GM19467 (cell line): ENCODE data around the gene STARD3NL.
"Not testable (repeated sequence)": the region's sequence is repeated elsewhere in the genome, so short reads cannot be mapped to it uniquely, and the experiment has no call there.

Experiments
- ATAC-seq: cut with Tn5 transposase; IDR thresholded peaks from one replicate; pipeline ENCODE4 v1.9.1; 2021; ENCODE audit warnings: mild to moderate bottlenecking, moderate library complexity; ENCODE audit not compliant: unreplicated experiment

The STARD3NL gene, protein sequence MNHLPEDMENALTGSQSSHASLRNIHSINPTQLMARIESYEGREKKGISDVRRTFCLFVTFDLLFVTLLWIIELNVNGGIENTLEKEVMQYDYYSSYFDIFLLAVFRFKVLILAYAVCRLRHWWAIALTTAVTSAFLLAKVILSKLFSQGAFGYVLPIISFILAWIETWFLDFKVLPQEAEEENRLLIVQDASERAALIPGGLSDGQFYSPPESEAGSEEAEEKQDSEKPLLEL

DNA sequence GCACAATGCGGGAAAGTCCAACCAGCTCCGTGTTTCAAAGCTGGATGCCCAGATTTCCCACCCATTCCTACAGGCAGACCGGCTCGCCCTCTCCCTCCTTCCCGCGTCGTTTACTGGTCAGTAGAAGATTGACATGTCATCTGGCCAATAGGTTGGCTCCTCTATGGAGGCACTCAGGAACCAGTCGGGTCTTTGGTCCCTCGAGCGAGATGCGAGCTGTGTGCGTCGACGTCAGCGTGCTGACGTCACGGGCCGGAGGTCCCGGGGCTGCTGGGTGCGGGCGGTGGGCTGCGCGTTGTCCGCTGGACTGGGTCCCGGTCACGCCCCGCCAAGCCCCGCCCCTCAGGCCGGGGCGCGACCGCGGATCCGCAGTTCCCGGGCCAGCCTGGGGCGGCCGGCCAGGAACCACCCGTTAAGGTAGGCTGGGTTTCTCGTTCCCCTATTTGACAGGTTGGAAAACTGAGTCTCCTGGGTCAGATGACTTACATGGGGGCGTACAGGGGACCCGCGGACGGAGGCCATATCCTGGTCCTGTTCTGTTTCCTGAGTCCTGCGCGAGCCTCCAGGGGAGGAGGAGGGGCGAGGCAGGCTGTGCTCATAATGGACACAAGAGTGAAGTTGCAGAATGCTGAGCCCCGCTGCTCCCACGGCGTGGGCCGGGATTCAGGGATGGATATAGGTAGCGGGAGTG lies at the start of gene STARD3NL:
Gene STARD3NL, plus strand, starts transcription at position 242 of the 691 bp plus-strand sequence. CDS start 29,260 bp downstream, outside the sequence.
- ATAC-seq: peak; percentile 99

- no peak for ATAC-seq
These were observed 48.9 kb upstream of the STARD3NL start for GRCh38 chr7:38129162-38129561.

GRCh38 chr7:38129579-38129978 lies 48.5 kb upstream of the STARD3NL start:
- ATAC-seq: no peak

DNA sequence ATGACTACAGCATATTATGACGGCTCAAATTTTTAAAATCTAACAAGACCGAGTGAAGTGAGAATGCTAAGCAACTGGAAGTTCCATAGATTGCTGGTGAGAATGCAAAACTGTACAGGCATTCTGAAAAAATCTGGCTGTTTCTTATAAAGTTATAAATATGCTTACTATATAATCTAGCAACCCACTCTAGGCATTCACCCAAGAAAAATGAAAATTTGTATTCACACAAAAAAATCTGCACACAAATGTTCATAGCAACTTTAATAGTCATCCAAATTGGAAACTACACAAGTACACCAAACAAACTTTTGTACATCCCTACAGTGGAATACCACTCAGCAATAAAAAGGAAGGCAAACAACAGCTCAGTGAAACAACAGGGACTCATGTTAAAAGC lies 39.9 kb upstream of the STARD3NL start:
- no peak for ATAC-seq

DNA sequence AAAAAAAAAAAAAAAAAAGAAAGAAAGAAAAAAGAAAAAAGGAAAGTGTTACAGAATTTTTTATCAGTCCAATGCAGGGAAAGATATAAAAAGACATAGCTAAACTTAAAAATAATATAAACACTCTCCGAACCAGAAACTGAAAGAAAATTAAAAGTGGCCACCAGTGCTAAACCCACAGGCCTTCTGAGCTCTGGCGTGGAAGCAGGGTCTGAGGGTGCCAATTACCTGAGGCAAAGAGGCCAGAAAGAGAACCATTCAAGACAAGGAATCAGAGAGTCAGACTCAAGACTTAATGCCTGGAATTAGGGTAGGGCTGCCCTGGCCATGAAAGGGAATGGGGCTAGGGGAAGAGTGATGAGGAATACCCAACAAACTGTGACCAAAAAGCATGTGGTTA lies 36.9 kb upstream of the STARD3NL start:
- no peak for ATAC-seq

DNA sequence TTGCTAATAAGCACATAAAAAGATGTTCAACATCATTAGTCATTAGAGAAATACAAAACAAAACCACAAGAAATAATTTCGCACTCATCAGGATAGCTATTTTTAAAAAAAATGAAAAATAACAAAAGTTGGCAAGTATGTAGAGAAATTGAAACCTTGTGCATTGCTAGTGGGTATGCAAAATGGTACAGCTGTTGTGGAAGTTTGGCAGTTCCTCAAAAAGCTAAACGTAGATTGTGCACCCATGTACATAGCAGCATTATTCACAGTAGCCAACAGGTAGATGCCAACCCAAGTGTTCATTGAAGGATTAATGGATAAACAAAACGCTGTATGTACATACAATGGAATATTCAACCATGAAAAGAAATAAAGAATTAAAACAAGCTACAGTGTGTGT lies 35.3 kb upstream of the STARD3NL start:
- peak; percentile 68 for ATAC-seq

DNA sequence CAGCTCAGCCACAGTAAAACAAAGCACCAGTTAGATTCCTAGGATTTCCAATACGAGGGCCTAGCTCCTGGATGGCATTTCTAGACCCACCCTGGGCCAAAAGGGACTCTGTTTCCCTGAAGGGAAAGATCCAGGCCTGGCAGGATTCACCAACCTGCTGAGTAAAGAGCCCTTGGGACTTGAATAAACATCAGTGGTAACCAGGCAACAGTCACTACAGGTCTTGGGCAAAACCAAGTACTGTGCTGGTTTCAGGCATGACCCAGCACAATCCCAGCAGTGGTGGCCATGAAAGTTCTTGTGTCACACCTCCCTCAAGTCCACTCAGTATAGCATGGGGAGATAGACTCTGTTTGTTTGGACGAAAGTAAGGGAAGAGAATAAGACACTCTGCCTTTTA lies 31.0 kb upstream of the STARD3NL start:
- ATAC-seq: no peak

DNA sequence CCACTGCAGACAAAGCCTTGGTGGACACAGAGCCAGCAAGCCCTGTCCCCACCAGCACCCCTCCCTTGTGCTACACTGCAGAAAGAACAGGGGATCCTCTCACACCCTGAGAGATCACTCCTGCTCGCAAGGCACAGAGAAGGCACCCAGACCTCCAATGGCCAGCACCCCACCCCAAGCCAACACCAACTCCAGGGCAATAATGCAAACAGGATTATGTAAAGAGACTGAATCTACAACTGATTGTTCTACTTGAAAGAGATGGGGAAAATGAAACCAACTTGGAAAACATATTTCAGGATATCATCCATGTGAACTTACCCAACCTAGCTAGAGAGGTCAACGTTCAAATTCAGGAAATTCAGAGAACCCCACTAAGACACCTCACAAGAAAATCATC lies 26.5 kb upstream of the STARD3NL start:
- no peak for ATAC-seq

- ATAC-seq: no peak
These were observed 24.5 kb upstream of the STARD3NL start for GRCh38 chr7:38153515-38153914.

DNA sequence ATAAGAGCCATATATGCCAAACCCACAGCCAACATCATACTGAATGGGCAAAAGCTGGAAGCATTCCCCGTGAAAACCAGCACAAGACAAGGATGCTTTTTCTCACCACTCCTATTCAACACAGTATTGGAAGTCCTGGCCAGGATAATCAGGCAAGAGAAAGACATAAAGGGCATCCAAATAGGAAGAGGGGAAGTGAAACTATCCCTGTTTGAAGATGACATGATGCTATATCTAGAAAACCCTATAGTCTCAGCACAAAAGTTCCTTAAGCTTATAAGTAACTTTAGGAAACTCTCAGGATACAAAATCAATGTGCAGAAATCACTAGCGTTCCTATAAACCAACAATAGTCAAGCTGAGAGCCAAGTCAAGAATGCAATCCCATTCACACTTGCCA lies 23.8 kb upstream of the STARD3NL start:
- ATAC-seq: no peak

- ATAC-seq: no peak
These were observed 18.0 kb upstream of the STARD3NL start for GRCh38 chr7:38160003-38160571.

DNA sequence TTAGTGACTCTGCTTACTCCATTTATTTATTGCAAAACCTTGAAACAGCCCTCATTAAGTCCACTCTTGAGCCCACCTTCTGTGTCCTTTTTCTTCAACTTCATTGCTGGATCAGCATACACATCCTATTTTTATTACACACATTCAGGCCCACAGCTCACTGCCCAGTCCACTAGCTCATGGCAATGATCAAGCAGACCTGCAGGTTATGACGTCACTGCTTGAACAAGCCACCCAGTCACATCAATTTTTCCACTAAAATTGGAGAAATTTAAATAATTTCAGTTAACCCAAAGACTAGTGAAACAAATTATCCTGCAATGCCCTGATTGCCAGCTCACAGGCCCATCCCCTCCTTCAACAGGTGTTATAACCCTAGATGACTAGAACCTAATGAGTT lies 16.0 kb upstream of the STARD3NL start:
- no peak for ATAC-seq

DNA sequence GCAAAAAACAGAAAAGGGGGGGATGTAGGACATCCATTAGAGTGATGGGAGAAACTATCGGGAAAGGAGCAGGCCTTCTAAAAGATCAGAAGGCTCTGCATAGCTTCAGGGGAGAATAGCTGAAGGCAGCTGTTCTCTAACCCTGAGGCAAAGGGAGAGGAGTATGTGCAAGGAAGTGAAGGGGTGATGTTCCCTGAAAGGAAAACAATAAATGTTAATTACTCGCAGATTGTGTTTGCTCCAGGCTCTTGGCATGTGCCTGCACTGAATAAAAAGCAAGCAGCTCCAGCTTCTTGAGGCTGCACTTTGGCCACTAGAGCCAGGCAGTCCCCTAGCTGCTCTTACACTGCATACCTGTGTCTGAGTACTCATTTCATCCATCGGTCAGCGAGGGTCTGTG lies 14.4 kb upstream of the STARD3NL start:
- no peak for ATAC-seq

DNA sequence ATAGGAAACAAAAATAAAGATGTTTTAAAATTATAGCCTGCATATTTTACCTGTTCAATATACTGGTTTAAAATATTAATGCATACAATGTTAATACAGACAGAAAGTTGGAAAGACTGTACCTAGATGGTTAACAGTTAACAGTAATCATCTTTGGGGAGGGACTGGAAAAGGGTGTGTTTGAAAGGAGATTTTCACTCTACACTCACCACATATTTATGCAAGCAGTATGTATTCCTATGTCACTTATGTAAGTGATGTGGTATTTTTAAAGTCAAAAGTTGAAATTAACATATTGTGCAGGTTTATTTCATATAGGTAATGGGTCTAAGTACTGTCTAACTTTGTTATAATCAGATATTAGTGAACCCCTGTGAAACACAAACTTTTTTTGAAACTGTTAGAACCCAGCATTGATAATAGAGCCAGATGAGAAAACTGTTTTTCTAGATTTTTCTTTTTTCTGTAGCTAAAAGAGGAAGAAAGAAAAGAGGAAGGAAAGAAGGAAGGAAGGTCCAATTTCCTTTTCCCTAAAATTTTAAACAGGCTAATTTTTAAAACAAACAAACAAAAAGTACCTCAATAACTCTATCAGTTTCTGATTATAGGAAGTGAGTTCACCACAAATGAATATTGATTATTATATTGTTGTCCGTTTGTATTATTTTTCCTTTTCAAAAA lies 9.0 kb upstream of the STARD3NL start:
- ATAC-seq: no peak

DNA sequence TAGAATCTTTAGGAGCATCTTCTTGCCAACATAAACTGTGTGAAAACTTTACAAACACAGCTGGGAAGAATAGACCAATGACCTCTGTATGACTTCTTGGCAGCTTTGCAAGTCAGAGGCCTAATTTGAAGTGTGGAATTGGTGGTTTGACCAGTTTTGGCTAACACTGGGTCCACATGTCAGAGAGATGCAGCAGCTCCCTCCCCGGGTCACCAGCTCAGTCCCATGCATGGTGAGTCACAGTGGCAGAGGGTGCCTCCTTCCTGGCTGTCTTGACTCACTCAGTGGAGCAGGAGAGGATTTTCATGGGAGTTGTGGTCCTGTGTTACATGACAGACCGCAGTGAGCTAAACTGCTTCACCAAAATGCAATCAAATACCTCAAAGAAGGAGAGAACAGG lies 8.2 kb upstream of the STARD3NL start:
- ATAC-seq: no peak

DNA sequence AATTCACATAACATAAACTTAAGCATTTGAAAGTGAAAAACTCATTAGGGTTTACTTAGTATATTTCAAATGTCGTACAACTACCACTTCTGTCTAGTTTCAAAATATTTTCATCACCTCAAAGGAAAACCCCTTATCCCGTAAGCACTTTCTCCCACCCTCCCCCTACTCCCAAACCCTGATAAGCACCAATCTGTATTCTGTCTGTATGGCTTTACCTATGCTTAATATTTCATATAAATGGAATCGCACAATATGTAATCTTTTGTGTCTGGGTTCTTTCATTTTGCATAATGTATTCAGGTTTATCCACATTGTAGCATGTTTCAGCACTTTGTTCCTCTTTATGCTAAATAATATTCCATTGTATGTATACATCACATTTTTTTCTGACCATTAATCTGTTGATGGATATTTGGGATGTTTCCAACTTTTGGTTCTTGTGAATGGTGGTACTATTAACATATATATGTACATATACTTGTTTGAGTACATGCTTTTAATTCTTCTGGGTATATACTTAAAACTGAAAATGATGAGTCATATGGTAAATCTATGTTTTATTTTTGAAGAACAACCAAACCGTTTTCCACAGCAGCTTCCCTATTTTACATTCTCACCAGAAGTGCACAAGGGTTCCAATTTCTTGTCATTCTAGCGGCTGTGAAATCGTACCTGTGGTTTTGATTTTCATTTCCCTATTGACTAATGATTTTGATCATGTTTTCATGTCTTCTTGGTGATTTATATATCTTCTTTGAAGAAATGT lies 6.2 kb upstream of the STARD3NL start:
- peak; percentile 69 for ATAC-seq

- ATAC-seq: not testable (repeated sequence)
These were observed 2.5 kb upstream of the STARD3NL start for GRCh38 chr7:38175547-38175946.

DNA sequence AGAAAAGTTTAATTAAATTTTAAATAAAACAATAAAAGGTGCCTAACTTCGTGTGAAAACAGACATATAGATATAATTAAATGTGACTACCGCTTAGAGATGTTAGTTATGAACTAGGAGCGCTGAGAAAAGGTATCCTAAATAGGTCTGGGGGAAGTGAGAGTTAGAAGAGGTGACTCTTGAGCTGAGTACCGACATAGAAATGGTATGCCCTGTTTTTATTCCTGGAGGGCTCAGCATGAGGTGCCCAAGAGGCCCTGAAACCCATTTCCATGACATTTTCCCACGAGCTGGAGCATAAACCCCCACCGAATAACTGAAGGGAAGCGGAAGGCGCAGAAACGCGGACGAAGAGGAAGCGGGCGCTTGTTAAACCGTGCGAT lies 433 bp upstream of the STARD3NL start:
- ATAC-seq: no peak

- ATAC-seq: peak; percentile 22
These were observed 775 bp downstream of the STARD3NL start for GRCh38 chr7:38178695-38179344.

DNA sequence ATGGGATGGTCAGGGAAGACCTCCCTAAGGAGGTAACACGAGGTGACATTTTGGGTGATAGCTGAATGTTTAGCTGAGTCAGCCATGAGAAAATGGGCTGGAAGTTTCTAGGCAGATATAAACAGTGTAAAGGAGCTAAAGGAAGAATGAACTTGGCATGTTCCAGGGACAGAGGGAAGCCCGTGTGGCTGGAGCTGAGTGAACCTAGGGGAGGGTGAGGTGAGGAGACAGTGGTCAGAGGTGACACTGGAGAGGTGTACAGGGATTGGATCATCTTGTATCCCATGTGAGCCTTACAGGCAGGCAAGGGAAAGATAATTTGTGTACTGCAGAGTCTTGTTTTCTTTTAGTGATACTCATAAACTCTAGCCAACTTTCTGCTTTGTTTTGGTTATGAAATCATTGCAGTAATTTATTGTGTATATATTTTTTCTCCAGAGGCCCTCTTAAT lies 1.8 kb downstream of the STARD3NL start:
- ATAC-seq: no peak
